OCI-LY7 (cell line): ENCODE measurements around the gene DDX42. TPM values are rescaled to one million over a fixed set of nuclear protein-coding genes. Genes with fewer than 3 reads are reported as not detected.

Experiments used
- BruUV-seq: library from RNA; stranded (reverse); fragments of 400-500 nt; replicated peaks from 2 replicates; lab custom pipeline; 2021; lab: Mats Ljungman, UMichigan
- CTCF ChIA-PET: fragments of 300-600 bp; sonication (Branson Sonifier 250); formaldehyde crosslinking; loops from one replicate; lab custom pipeline; 2022; ENCODE audit warnings: antibody characterized with exemption; ENCODE audit not compliant: unreplicated experiment; lab: Charles Lee
- POLR2A ChIA-PET: fragments of 300-600 bp; sonication (Branson Sonifier 250); formaldehyde crosslinking; loops from one replicate; lab custom pipeline; 2022; ENCODE audit warnings: antibody characterized with exemption; lab: Charles Lee
- DNase-seq: peaks from one replicate; pipeline ENCODE4 v3.0.0-alpha.2; 2015; ENCODE audit warnings: low spot score
- H2AFZ ChIP-seq: fragments of 200-600 bp; sonication (generic), shearing (Covaris generic); 2 replicates; pipeline ENCODE4 v1.6.1; 2014; ENCODE audit warnings: mild to moderate bottlenecking, antibody characterized with exemption, low read length, moderate library complexity
- H3K27ac ChIP-seq: fragments of 200-600 bp; sonication (generic); 2 replicates; pipeline ENCODE4 v1.5.1; 2014; ENCODE audit warnings: mixed run types, low read depth, mild to moderate bottlenecking, moderate library complexity, low read length, inconsistent platforms; ENCODE audit not compliant: poor library complexity, severe bottlenecking
- H3K36me3 ChIP-seq: fragments of 200-600 bp; sonication (generic); 2 replicates; pipeline ENCODE4 v1.6.1; 2014; ENCODE audit warnings: mild to moderate bottlenecking, antibody characterized with exemption, low read length, moderate library complexity, mixed read lengths; ENCODE audit not compliant: insufficient read depth
- H3K4me1 ChIP-seq: fragments of 200-600 bp; sonication (generic); 2 replicates; pipeline ENCODE4 v1.5.1; 2014; ENCODE audit warnings: mild to moderate bottlenecking, low read length; ENCODE audit not compliant: insufficient read depth, poor library complexity, severe bottlenecking
- H3K4me2 ChIP-seq: fragments of 200-600 bp; sonication (generic); 2 replicates; pipeline ENCODE4 v1.6.1; 2014; ENCODE audit warnings: mild to moderate bottlenecking, low read length
- H3K4me3 ChIP-seq: fragments of 200-600 bp; sonication (generic); 2 replicates; pipeline ENCODE4 v1.5.1; 2014; ENCODE audit warnings: mild to moderate bottlenecking, low read depth, low read length; ENCODE audit not compliant: poor library complexity, severe bottlenecking
- H3K79me2 ChIP-seq: fragments of 200-600 bp; sonication (generic); 2 replicates; pipeline ENCODE4 v1.6.1; 2016; ENCODE audit warnings: low read depth, mild to moderate bottlenecking, low read length, moderate library complexity, mixed read lengths; ENCODE audit not compliant: insufficient read depth
- H3K9me2 ChIP-seq: fragments of 200-600 bp; sonication (generic); 2 replicates; pipeline ENCODE4 v1.6.1; 2016; ENCODE audit warnings: mild to moderate bottlenecking, low read length, mixed read lengths; ENCODE audit not compliant: insufficient read depth
- H3K9me3 ChIP-seq: fragments of 200-600 bp; sonication (generic); 2 replicates; pipeline ENCODE4 v1.6.1; 2014; ENCODE audit warnings: mild to moderate bottlenecking, mixed run types, low read length, mixed read lengths
- H4K20me1 ChIP-seq: fragments of 200-600 bp; sonication (generic); 2 replicates; pipeline ENCODE4 v1.6.1; 2014; ENCODE audit warnings: mild to moderate bottlenecking, antibody characterized with exemption, low read length, moderate library complexity, mixed read lengths; ENCODE audit not compliant: insufficient read depth
- EZH2phosphoT487 ChIP-seq: fragments of 200-600 bp; sonication (generic); IDR thresholded peaks from 2 replicates; pipeline ENCODE4 v1.6.1; 2018; ENCODE audit warnings: low read depth, borderline replicate concordance, mild to moderate bottlenecking, mixed run types, antibody characterized with exemption, low read length, moderate library complexity, mixed read lengths
- intact Hi-C: fragments of 100-400 bp; cut with micrococcal nuclease; formaldehyde crosslinking; loops from one replicate; pipeline ENCODE4 v1.10.0; 2022; ENCODE audit not compliant: unreplicated experiment
- total RNA-seq, 2 experiments: library from RNA; depleted of rRNA in 1 of 2; stranded (reverse); fragments of >200 nt in 1 of 2; shearing (Covaris generic) in 1 of 2; gene quantifications; 2 replicates each; pipeline ENCODE4 v1.2.3, GENCODE V29; 2014 to 2022
- TF ChIP-seq, protein P1 (sequence below): fragments of 200-600 bp; sonication (generic); conservative IDR thresholded peaks from 2 replicates; pipeline ENCODE4 v1.5.1; 2014; ENCODE audit warnings: mild to moderate bottlenecking, antibody characterized with exemption, low read length, moderate library complexity, mixed read lengths

DDX42 gene
- total RNA-seq, 2 experiments from 2014 or later: 85.1 to 145 TPM

DNA sequence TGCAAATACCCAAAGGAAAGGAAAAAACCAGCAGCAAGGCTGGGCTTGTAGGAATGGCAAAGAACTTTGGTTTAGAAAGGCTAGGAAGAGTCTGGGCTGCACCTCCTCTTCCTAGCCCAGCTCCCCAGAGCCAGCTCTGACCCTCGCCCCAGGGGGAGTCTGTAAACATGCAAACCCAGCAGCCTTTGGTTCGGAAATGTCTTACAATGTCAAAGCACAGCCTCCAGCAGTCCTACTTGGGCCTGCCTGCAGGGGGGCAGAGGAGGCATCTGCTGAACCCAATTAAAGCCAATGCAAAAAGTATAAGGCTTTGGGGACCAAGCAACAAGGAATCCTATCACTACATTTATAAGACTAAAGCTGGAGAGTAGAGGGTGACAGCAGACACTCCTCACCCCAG is 58.5 kb downstream of the DDX42 start:
- Histone ChIP-seq H4K20me1 (no peaks in the 10 kb centered on the region), H2AFZ (no peak overlapping the region), H3K4me2 (no peak overlapping the region), H3K9me2 (no peaks in the 10 kb centered on the region), H3K79me2 (peaks cover 30% of the 10 kb centered on the region), H3K9me3 (no peaks in the 10 kb centered on the region), H3K4me1 (peaks cover 21% of the 10 kb centered on the region), H3K4me3 (no peak overlapping the region), H3K36me3 (peaks cover 97% of the 10 kb centered on the region), H3K27ac (no peak overlapping the region)
- intact Hi-C loops: no loop called here
- BruUV-seq: TSS peak; percentile 48
- POLR2A ChIA-PET: interaction anchor here (0.6 to 0.9 kb wide), 3 partner anchors 23 to 289 kb away, joined by 3 to 4 read pairs (median 3); no protein-coding TSS in a partner anchor
- CTCF ChIA-PET: no interaction called here
- no peak for DNase-seq
- TF ChIP-seq, protein P1, sequence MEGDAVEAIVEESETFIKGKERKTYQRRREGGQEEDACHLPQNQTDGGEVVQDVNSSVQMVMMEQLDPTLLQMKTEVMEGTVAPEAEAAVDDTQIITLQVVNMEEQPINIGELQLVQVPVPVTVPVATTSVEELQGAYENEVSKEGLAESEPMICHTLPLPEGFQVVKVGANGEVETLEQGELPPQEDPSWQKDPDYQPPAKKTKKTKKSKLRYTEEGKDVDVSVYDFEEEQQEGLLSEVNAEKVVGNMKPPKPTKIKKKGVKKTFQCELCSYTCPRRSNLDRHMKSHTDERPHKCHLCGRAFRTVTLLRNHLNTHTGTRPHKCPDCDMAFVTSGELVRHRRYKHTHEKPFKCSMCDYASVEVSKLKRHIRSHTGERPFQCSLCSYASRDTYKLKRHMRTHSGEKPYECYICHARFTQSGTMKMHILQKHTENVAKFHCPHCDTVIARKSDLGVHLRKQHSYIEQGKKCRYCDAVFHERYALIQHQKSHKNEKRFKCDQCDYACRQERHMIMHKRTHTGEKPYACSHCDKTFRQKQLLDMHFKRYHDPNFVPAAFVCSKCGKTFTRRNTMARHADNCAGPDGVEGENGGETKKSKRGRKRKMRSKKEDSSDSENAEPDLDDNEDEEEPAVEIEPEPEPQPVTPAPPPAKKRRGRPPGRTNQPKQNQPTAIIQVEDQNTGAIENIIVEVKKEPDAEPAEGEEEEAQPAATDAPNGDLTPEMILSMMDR: 0 out of 2 replicates have a peak, but pooled peaks have one; percentile 26
- TF ChIP-seq EZH2phosphoT487: no peak

DNA sequence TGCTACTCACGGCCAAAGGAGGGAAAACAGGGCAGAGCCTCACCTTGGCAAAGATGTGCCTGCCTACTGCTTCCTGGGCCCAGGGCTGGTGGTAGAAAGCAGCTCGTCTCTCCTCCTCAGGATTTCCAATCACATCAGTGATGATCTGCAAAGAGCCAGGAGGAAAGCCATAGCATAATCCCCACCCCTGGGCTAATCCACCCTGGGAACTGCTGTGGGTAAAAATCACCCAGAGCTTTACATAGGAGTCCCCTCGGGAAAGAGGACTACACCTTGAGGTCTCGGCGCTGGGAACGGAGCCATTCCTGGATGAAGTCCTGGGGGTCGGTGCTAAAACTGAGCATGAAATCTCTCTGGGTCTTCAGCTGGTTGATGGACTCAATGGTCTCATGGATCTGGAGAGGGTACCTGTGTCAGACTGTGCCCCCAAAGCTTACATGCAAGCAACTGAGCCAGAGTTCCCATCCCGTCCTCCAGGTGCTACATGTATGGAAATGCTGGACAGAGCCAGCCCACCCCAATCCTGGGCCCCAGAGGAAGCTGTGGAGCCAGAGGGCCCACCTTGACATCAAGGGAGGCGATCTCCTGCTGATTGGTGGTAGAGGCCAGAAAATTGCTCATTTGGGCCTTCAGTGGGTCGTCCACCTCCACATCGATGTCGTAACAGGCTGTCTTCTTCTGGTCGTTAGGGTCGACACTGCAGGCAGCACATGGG is 59.2 kb downstream of the DDX42 start:
- H3K36me3 ChIP-seq: peaks cover 100% of the 10 kb centered on the region
- H3K79me2 ChIP-seq: peaks cover 30% of the 10 kb centered on the region
- no TSS peak for BruUV-seq
- no peaks in the 10 kb centered on the region for H3K9me3 ChIP-seq
- no peak overlapping the region for H3K27ac ChIP-seq
- TF ChIP-seq, protein P1: no peak
- intact Hi-C loops: no loop called here
- H4K20me1 ChIP-seq: 0 out of 2 replicates have a peak, but pooled peaks cover under 1% of the 10 kb centered on the region
- H2AFZ ChIP-seq: no peak overlapping the region
- ChIA-PET CTCF (no interaction called here), POLR2A (interaction anchor here (0.9 kb wide), 1 partner anchor 91 kb away, joined by 4 read pairs; no protein-coding TSS in a partner anchor)
- DNase-seq: no peak
- H3K9me2 ChIP-seq: no peaks in the 10 kb centered on the region
- peaks cover 20% of the 10 kb centered on the region for H3K4me1 ChIP-seq
- no peak overlapping the region for H3K4me3 ChIP-seq
- no peak overlapping the region for H3K4me2 ChIP-seq

DNA sequence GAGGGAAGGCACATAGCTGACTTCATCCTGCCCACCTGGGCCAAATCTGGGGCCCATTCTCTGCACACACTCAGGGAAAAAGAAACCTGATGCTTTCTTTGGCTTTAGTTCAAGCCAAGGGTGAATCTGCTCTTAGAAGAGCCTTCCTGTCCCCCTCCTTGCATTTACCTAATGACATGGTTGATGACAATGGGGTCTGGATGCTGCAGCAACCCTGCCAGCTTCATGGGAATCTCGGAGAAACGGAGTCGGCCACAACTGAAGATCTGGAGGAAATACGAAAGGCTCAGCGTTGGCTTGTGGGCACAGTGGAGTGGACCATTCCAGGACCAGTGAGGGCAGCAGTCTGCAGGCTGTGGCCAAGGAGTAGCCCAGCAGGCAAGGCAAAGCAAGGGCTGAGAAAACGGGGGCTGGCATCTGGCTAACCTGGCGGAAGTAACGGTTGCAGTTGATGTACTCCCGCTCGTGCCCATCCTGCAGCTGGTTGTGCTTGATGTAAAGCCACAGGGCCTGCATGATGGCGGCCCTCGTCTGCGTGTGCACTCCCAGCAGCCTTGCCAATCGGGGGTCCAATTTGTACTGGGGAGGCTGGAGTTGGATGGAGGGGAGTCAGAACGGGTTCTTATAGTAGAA is 59.9 kb downstream of the DDX42 start:
- H3K4me3 ChIP-seq: no peak overlapping the region
- H2AFZ ChIP-seq: no peak overlapping the region
- H3K4me1 ChIP-seq: peaks cover 20% of the 10 kb centered on the region
- H3K4me2 ChIP-seq: no peak overlapping the region
- peaks cover 100% of the 10 kb centered on the region for H3K36me3 ChIP-seq
- H3K9me3 ChIP-seq: no peaks in the 10 kb centered on the region
- no peak for DNase-seq
- 0 out of 2 replicates have a peak, but pooled peaks cover 7% of the 10 kb centered on the region for H4K20me1 ChIP-seq
- no peak overlapping the region for H3K27ac ChIP-seq
- POLR2A ChIA-PET: no interaction called here
- CTCF ChIA-PET: no interaction called here
- TF ChIP-seq EZH2phosphoT487: no peak
- TF ChIP-seq, protein P1: no peak
- peaks cover 30% of the 10 kb centered on the region for H3K79me2 ChIP-seq
- BruUV-seq: no TSS peak
- intact Hi-C loops: no loop called here
- H3K9me2 ChIP-seq: no peaks in the 10 kb centered on the region
